T follicular helper cell (primary cell): ENCODE results near the gene CCL17.

Experiments used
- DNase-seq: peaks from one replicate; pipeline ENCODE4 v3.0.0-alpha.2; 2020; ENCODE audit warnings: low read depth

CCL17 gene

DNA sequence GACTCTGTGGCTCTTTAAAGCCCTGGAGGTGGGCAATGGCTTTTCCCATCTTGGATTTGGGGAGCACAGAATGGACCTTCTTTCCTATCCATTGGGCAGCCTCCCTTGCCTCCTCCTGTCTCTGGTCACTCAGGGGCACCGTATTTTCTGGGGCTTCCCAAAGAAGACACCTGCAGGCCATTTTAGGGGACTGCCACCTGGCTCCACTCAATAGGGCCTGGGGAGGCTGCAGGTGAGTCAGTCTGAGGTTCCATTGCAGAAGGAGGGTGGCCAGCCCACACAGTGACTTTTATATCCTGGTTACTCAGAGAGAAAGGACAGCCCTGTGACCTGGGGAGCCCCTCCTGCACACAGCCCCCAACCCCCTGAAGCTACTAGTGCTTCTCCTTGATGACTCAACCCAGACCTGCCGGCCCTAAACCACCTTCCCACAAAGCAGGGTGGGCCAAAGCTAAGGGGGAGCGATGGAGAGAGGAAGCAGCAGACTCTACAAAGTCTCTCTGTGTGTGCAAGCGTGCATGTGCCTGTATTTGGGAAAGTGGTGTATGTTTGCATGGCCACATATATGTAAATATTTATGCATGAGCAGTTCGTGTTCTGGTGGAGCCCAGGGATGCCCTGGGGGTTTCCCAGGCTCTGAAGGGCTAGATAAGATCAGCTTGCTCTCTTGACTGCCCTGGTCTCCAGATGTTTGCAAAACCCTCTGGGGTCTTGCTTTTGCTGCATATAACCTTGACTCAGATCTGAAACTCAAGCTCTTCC is 27.3 kb upstream of the CCL17 start:
- no peak for DNase-seq

DNA sequence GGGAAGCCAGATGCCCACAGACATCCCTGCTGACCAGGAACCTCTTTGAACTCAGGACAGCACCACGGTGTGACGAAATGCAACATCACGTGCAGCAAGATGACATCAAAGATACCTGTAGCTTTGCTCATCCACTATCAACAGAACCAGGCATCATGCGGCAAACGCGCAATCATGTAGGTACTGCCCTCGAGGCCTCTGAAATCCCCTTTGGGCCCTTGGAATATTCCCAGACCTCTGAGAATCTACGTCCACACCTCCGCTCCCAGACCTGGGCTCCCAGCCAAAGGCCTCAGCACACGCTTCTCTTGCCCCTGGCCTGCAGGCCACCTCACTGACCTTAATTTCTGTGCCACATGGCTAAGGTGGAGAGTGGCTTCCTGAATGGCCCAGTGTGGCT is 25.0 kb upstream of the CCL17 start:
- no peak for DNase-seq

DNA sequence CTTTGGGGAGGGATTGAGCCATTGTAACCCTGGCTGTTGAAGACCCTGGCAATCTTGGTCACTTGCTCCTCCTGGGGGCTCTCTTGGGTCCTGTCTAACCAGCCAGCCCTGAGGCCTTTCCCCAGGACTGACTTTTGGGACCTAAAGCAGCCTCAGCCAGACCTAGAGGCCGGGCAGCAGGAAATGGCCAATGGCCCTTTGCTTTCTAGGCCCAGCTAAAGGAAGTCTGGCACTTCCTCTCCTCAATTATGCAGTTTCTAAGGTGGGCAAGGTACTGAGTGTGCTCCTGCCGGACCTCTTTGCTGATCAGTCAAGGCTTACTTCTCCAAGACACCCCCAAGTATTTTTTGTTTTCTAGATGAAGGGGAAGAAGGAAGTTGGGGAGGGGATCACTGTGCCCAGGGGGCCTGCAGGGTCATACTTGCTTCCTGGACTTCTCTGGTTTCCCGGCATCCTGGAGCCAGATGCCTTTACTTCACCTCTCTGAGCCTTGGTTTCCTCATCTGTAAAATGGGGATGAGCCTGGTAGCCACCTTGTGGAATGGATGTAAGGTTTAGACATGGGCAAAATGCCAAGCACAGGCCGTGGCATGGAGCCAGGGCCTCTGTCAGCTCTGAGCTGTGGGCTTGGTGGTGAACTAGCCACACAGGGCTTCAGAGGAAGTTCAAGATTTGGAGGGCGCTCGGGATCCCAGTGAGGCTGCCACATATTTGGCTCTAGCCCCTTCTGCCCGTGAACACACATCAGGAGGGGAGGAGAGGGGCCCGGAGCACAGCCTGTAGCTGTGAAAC is 23.7 kb upstream of the CCL17 start:
- DNase-seq = no peak

DNA sequence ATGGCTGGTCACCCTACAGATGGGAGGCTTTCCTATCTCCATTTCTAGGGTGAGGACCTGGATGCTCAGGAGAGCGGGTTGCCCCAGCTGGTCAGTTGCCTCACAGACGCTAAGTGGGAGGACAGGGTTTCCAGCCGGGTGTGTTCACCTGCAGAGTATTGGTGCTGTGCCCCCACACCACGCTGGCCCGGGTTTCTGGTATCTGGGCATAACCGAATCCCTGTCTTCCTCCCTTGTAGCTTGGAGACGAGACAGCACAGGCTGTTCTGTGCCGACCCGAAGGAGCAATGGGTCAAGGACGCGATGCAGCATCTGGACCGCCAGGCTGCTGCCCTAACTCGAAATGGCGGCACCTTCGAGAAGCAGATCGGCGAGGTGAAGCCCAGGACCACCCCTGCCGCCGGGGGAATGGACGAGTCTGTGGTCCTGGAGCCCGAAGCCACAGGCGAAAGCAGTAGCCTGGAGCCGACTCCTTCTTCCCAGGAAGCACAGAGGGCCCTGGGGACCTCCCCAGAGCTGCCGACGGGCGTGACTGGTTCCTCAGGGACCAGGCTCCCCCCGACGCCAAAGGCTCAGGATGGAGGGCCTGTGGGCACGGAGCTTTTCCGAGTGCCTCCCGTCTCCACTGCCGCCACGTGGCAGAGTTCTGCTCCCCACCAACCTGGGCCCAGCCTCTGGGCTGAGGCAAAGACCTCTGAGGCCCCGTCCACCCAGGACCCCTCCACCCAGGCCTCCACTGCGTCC is 22.6 kb upstream of the CCL17 start:
- DNase-seq = no peak

DNA sequence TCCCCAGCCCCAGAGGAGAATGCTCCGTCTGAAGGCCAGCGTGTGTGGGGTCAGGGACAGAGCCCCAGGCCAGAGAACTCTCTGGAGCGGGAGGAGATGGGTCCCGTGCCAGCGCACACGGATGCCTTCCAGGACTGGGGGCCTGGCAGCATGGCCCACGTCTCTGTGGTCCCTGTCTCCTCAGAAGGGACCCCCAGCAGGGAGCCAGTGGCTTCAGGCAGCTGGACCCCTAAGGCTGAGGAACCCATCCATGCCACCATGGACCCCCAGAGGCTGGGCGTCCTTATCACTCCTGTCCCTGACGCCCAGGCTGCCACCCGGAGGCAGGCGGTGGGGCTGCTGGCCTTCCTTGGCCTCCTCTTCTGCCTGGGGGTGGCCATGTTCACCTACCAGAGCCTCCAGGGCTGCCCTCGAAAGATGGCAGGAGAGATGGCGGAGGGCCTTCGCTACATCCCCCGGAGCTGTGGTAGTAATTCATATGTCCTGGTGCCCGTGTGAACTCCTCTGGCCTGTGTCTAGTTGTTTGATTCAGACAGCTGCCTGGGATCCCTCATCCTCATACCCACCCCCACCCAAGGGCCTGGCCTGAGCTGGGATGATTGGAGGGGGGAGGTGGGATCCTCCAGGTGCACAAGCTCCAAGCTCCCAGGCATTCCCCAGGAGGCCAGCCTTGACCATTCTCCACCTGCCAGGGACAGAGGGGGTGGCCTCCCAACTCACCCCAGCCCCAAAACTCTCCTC is 21.9 kb upstream of the CCL17 start:
- no peak for DNase-seq

DNA sequence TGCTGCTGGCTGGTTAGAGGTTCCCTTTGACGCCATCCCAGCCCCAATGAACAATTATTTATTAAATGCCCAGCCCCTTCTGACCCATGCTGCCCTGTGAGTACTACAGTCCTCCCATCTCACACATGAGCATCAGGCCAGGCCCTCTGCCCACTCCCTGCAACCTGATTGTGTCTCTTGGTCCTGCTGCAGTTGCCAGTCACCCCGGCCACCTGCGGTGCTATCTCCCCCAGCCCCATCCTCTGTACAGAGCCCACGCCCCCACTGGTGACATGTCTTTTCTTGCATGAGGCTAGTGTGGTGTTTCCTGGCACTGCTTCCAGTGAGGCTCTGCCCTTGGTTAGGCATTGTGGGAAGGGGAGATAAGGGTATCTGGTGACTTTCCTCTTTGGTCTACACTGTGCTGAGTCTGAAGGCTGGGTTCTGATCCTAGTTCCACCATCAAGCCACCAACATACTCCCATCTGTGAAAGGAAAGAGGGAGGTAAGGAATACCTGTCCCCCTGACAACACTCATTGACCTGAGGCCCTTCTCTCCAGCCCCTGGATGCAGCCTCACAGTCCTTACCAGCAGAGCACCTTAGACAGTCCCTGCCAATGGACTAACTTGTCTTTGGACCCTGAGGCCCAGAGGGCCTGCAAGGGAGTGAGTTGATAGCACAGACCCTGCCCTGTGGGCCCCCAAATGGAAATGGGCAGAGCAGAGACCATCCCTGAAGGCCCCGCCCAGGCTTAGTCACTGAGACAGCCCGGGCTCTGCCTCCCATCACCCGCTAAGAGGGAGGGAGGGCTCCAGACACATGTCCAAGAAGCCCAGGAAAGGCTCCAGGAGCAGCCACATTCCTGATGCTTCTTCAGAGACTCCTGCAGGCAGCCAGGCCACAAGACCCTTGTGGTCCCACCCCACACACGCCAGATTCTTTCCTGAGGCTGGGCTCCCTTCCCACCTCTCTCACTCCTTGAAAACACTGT is 21.0 kb upstream of the CCL17 start:
- no peak for DNase-seq

DNA sequence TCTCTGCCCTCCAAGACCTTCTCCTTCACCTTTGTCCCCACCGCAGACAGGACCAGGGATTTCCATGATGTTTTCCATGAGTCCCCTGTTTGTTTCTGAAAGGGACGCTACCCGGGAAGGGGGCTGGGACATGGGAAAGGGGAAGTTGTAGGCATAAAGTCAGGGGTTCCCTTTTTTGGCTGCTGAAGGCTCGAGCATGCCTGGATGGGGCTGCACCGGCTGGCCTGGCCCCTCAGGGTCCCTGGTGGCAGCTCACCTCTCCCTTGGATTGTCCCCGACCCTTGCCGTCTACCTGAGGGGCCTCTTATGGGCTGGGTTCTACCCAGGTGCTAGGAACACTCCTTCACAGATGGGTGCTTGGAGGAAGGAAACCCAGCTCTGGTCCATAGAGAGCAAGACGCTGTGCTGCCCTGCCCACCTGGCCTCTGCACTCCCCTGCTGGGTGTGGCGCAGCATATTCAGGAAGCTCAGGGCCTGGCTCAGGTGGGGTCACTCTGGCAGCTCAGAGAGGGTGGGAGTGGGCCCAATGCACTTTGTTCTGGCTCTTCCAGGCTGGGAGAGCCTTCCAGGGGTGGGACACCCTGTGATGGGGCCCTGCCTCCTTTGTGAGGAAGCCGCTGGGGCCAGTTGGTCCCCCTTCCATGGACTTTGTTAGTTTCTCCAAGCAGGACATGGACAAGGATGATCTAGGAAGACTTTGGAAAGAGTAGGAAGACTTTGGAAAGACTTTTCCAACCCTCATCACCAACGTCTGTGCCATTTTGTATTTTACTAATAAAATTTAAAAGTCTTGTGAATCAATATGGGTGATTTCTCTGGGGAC is 20.1 kb upstream of the CCL17 start:
- DNase-seq = no peak

DNA sequence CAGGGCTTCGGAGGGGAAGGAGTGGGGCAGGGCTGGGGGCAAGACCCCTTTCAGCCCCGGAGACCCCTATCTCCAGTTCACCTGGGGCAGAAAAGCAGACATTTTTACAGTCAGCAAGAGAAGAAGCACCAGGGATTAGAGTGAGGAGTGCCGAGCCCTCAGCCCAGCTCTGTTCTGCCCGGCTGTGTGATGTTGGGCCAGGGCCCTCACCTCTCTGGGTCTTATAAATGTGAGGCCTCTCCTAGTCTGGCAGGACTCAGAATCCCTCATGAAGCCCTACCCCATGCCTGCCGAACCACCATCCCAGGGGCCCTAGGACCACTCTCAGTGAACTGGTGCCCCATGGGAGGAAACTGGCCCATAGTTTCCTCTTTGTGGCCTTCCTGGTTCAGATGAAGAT is 19.5 kb upstream of the CCL17 start:
- DNase-seq = no peak

DNA sequence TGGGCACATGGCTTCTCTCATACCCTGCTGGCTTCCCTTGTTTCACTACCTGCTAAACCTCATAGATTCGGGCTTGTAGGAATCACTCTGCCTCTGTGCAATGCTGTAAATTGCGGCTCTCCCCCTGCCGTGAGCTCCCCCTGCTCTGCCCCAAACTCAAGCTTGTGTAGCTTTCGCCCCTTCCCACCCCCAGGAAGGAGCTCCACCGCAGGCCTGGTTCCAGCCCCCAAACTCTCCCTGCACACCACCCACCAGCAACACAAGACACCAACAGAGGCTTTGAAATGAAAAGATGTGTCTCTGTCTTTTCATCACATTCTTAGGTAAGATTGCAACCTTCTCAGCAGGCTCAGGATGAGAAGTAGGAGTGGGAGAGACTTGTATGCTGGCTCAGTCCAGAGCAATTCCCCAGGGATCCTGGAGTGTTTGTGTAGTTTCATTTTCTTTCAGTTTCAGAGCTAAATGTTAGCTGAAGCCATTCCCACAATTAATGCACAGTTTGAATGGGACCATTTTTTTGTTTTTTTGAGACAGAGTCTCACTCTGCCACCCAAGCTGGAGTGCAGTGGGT is 18.1 kb upstream of the CCL17 start:
- DNase-seq = no peak

DNA sequence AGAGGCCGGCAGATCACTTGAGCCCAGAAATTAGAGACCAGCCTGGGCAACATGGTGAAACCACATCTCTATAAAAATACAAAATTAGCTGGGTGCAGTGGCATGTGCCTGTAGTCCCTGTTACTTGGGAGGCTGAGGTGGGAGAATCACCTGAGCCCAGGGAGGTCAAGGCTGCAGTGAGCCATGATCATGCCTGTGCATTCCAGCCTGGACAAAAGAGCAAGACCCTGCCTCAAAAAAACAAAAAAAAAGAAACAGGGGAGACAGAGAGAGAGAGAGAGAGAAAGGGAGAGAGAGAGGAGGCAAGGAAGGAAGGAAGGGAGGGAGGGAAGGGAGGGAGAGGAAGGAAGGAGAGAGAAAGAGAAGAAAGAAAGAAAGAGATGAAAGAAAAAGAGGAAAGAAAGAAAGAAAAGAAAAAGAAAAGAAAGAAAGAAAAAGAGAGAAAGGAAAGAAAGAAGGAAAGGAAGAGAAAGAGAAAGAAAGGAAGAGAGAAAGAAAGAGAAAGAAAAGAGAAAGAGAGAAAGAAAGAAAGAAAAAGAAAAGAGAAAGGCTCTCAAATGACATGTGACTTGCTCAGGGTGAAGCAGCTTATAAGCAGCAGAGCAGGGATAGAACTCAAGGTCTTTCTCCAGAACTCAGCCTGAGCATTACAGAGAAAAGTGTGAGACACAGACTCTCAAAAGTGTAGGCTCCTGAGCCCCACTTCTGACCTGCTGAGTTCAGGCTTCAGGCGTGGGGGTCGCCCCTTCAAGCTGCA is 16.8 kb upstream of the CCL17 start:
- DNase-seq = no peak

DNA sequence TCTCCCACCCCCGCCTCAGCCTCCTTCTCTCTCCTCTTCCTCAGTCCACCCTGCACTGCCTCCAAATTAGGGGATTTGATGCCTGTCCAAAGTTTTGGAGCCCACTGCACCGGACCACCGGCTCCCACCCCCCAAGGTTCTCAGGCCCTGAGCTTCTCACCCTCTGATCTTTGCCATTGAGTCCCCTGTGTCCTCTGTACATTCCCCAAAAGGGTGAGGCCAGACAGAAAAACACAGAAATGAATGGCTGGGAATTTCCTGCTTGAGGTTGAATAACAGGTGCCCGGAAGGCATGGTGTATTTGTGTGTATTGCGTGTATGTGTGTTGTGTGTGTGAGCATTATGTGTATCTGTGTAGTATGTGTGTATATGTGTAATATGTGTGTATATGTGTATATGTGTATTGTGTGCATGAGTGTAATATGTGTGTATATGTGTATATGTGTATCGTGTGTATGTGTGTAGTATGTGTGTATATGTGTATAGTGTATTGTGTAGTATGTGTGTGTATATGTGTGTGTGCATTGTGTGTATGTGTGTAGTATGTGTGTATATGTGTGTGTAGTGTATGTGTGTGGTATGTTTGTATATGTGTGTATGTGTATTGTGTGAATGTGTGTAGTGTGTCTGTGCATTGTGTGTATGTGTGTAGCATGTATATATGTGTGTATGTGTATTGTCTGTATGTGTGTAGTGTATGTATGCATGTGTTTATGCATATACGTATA is 16.0 kb upstream of the CCL17 start:
- DNase-seq = no peak

DNA sequence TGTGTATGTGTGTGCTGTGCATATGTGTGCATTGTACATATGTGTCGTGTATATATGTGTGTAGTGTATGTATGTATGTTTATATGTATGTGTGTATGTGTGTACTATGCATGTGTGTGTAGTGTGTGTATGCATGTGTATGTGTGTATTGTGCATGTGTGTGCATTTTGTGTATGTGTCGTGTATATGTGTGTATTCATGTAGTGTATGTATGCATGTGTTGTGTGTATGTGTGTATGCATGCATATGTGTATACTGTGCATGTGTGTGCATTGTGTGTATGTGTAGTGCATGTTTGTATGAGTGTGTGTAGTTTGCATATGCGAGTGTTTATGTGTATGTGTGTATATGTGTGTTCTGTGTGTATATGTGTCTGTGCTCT is 15.5 kb upstream of the CCL17 start:
- no peak for DNase-seq

DNA sequence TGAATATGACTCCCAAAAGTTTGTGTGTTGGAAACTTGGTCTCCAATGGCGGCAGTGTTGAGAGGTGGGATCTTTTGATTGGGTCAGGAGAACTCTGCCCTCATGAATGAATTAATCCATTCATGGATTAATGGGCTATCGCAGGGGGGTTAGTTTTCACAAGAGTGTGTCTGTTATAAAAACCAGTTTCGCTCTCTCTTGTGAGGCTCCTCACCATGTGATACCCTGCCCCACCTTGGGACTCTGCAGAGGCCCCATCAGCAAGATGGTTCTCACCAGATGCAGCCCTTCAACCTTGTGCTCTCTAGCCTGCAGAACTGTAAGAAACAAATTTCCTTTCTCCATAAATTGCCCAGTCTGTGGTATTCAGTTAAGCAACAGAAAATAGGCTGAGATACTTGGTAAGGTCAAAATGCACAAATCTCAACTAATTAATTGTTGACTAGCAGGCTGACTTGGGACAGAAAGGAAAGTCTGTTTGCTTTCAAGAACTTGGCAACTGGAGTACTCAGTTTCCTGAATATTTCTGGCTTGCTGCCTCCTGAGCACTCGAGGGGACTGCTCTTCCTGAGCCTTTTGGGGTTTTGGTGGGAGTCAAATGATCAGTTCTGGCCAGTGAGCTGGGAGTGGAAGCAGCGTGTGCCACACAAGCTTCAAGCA is 13.8 kb upstream of the CCL17 start:
- no peak for DNase-seq

DNA sequence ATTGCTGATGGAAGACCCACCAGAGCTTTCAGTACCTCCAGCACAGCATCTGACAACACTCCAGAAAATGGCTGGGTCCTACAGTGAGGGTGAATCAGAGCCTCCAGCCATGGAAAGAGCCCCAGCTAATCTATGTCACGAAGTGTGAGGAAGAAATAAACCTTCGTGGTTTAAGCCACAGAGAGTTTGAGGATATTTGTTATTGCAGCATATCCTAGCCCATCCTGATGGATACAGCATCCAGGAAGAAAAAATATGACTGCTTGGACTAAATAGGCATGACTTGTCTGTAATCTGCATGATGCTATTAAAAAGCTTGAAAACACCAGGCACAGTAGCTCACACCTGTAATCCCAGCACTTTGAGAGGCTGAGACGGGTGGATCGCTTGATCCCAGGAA is 13.3 kb upstream of the CCL17 start:
- DNase-seq = no peak

DNA sequence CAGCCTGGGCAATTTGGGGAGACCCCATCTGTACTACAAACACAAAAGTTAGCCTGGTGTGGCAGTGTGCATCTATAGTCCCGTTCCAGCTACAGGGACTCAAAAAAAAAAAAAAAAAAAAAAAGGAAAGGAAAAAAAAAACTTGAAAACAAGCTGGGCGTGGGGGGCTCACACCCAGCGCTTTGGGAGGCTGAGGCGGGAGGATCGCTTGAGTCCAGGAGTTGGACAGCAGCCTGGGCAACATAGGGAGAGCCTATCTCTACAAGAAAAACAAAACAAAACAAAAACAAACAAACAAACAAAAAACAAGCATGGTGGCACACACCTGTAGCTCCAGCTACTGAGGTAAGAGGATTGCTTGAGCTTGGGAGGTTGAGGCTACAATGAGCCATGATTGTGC is 12.9 kb upstream of the CCL17 start:
- no peak for DNase-seq

DNA sequence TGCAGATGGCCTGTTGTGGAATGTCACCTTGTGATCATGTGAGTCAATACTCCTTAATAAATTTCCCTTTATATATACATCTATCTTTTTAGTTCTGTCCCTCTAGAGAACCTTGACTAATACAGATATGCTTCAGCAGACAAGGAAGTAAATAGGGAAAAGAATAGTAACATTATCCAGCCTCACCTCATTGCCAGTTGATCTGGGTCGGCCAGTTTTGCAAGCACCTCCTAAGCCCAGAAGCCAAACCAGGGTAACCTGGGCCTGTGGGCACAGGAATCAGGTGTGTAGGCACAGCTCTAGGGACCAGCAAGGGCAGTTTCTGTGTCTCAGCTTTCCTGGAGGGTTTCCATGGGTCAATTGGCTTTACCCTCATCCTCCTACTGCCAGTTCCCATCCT is 11.9 kb upstream of the CCL17 start:
- no peak for DNase-seq

DNA sequence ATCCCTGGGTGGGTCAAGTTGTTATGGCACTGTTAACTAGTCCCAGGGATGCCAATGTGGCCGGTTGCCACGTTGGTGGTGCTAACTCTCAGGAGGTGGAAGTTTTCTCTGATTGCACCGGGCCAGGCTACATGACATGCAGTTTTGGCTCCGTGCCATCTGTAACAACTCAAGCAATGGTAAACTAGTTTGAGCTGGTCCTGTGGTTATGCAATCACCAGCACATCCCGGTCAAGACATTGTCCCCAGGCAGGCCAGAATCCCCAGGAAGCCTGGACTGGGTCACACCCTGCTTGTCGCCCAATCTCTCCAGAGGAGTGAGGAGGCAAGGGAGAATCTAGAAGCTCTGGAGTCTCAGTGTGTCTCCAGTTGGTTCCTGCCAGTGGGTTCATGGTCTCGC is 10.1 kb upstream of the CCL17 start:
- DNase-seq = no peak

DNA sequence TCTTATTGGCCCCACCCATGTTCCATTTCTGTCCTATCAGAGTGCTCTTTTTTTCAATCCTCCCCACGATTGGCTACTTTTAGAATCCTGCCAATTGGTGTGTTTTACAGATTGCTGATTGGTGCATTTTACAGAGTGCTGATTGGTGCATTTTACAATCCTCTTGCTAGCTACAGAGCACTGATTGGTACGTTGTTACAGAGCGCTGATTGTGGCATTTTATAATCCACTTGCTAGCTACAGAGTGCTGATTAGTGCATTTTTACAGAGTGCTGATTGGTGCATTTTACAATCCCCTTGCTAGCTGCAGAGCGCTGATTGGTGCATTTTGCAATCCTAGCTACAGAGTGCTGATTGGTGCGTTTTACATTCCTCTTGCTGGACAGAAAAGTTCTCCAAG is 9.5 kb upstream of the CCL17 start:
- no peak for DNase-seq
